ENCODE results near the gene HNRNPH2. TPM values are rescaled to one million over a fixed set of nuclear protein-coding genes. Genes with fewer than 3 reads are reported as not detected.

The HNRNPH2 gene
- total RNA-seq, 4 donors from 2014 or later, result 31.2 to 46.0 (median 40.1) TPM

DNA sequence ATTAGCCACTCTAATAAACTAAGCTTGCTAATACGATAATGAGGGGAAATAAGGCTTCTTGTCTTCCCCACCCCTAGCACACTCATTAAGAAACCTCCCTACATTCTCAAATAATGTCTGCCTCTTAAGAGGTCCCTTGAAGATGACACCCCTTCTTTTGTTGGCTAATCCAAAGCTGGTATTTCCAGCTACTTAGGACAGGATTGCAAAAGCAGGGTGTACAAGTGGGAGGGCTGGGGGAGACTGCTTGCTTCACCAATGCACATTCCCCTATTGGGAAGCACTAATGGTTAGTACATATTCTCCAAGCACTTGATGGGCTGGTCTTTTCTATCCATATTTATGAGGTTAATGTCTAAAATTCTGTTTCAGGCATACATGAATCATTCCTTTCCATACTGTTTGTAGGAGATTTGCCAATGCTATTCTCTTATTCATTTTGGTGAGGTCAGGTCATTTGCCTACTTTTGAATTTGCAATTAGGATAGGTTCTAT is 42.7 kb upstream of the HNRNPH2 start:
- TF ChIP-seq POLR2A (IDR thresholded peaks at IDR 0.05), result no peak
- TF ChIP-seq, protein P1, sequence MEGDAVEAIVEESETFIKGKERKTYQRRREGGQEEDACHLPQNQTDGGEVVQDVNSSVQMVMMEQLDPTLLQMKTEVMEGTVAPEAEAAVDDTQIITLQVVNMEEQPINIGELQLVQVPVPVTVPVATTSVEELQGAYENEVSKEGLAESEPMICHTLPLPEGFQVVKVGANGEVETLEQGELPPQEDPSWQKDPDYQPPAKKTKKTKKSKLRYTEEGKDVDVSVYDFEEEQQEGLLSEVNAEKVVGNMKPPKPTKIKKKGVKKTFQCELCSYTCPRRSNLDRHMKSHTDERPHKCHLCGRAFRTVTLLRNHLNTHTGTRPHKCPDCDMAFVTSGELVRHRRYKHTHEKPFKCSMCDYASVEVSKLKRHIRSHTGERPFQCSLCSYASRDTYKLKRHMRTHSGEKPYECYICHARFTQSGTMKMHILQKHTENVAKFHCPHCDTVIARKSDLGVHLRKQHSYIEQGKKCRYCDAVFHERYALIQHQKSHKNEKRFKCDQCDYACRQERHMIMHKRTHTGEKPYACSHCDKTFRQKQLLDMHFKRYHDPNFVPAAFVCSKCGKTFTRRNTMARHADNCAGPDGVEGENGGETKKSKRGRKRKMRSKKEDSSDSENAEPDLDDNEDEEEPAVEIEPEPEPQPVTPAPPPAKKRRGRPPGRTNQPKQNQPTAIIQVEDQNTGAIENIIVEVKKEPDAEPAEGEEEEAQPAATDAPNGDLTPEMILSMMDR (IDR thresholded peaks at IDR 0.05), result no peak
- no peak for TF ChIP-seq EP300 (IDR thresholded peaks at IDR 0.05)
- Histone ChIP-seq H3K4me3 (no peak overlapping the region), H3K27me3 (peaks cover 0 to 17% of the 10 kb centered on the region in 2 donors), H3K4me1 (no peaks in the 10 kb centered on the region), H3K9me3 (no peaks in the 10 kb centered on the region), H3K27ac (no peak overlapping the region), H3K36me3 (no peaks in the 10 kb centered on the region)
- no peak for DNase-seq (ENCODE audit: low spot score in 2 of 2)
- 82 to 89% methylated on average over 1 of the region's 1 CpG for WGBS, 2 donors

DNA sequence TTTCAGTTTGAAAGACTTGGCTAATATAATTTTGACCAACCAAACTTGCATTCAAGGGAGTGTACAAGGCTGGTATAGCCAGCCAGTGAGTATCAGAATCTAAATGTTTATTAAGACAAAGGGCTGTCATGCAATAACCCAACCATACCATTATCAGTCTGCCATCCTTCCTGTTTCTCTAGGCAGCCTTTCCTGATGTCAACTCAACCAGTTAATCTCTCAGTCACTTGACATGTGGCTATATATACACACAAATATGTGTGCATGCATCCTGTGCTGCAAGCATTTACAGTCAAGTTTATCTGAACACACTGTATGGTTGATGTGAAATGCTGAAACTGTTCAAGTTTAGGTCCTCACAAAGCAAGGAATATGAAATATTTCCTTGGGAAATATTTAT is 39.2 kb upstream of the HNRNPH2 start:
- H3K4me1 ChIP-seq, result no peaks in the 10 kb centered on the region
- no peak for TF ChIP-seq EP300 (IDR thresholded peaks at IDR 0.05)
- no peak for TF ChIP-seq POLR2A (IDR thresholded peaks at IDR 0.05)
- TF ChIP-seq, protein P1 (IDR thresholded peaks at IDR 0.05), result no peak
- no peaks in the 10 kb centered on the region for H3K36me3 ChIP-seq
- H3K27me3 ChIP-seq, result peaks cover 0 to 12% of the 10 kb centered on the region in 2 donors
- no peak overlapping the region for H3K4me3 ChIP-seq
- H3K9me3 ChIP-seq, result no peaks in the 10 kb centered on the region
- H3K27ac ChIP-seq, result no peak overlapping the region
- DNase-seq (ENCODE audit: low spot score in 2 of 2), result no peak

DNA sequence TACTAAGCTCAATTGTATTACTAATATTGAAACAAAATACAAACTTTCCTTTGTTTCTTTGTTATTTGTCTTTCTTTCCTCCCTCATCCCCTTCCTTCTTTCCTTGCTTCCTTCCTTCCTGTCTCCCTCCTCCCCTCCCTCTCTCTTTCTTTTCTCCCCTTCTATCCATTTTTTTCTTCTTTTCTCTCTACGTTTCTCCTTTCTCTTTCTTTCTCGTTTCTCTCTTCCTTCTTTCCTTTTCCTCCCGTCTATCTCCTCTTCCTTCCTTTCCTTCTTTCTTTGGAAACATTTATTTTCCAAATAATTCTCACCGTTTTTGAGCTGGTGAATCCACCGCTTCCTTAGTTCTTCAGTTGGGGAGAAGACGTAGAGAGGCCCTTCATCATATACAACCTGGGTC is 38.3 kb upstream of the HNRNPH2 start:
- no peak for TF ChIP-seq EP300 (IDR thresholded peaks at IDR 0.05)
- TF ChIP-seq POLR2A (IDR thresholded peaks at IDR 0.05), result no peak
- TF ChIP-seq, protein P1 (IDR thresholded peaks at IDR 0.05), result no peak
- DNase-seq (ENCODE audit: low spot score in 2 of 2), result no peak
- Histone ChIP-seq H3K27ac (no peak overlapping the region), H3K27me3 (peaks cover 0 to 17% of the 10 kb centered on the region in 2 donors), H3K9me3 (no peaks in the 10 kb centered on the region), H3K4me1 (no peaks in the 10 kb centered on the region), H3K4me3 (no peak overlapping the region), H3K36me3 (no peaks in the 10 kb centered on the region)
- 65 to 70% methylated on average over 6 of the region's 6 CpGs for WGBS, 2 donors

DNA sequence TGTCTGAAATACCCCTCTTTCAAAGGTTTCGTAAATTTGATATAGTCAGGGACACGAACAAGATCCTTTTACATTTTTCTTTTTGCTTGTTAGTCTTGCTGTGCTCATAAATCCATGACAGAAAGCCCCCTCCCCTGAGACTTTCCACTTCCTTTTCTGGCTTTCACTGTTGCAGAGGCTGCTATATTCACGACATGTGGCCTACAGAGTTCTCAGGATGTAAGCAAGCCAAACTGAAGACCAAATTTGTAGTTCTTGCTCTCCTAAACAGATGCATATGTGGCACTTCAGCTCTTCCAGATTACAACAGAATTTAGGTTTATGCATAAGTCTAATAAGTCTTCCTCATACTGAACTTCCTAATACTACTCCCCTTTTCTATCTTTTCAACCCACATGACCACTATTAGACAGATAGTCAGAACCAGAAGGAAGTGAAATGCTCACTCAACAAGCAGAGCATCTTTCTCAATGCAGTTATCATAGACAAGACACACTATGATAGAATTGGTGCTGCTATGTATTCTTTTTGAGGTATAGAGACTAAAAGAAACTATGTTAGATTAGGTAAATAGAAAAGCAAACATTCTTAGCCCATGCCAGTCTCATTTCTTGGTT is 37.0 kb upstream of the HNRNPH2 start:
- peaks cover 0 to 25% of the 10 kb centered on the region in 2 donors for H3K27me3 ChIP-seq
- no peak for DNase-seq (ENCODE audit: low spot score in 2 of 2)

DNA sequence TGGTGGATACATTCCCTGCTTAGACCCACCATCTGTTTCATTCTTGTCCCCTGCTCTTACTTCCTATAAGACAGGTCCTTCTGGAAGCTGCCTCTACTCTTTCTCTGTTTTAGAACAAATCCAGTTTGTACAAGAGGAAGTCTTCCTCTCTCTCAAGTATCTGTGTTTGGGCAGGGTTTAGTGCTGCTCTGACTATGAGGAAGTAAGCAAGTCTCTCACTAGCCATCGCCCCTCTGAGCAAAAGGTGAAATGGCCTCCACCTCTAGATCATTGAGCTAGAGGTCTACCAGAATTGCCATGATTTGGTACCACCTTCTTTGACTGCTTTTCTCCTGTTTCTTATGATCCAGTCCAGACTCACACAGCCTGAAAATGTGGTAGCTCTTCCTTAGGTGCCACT is 30.5 kb upstream of the HNRNPH2 start:
- Histone ChIP-seq H3K27ac (no peak overlapping the region), H3K27me3 (peaks cover 0 to 17% of the 10 kb centered on the region in 2 donors), H3K4me1 (no peaks in the 10 kb centered on the region), H3K9me3 (no peaks in the 10 kb centered on the region), H3K4me3 (no peak overlapping the region), H3K36me3 (no peaks in the 10 kb centered on the region)
- 58% methylated on average over 1 of the region's 1 CpG; no CpG with 5 or more reads in 1 of the 2 donors for WGBS, 2 donors
- DNase-seq (ENCODE audit: low spot score in 2 of 2), result no peak
- TF ChIP-seq POLR2A (IDR thresholded peaks at IDR 0.05), result no peak
- no peak for TF ChIP-seq EP300 (IDR thresholded peaks at IDR 0.05)
- TF ChIP-seq, protein P1 (IDR thresholded peaks at IDR 0.05), result no peak

More for the DNA sequence above, 37.0 kb upstream of the HNRNPH2 start:
- H3K9me3 ChIP-seq, result no peaks in the 10 kb centered on the region
- no peak for TF ChIP-seq POLR2A (IDR thresholded peaks at IDR 0.05)
- H3K36me3 ChIP-seq, result no peaks in the 10 kb centered on the region
- H3K4me3 ChIP-seq, result no peak overlapping the region
- 33 to 53% methylated on average over 3 of the region's 3 CpGs for WGBS, 2 donors
- H3K4me1 ChIP-seq, result no peaks in the 10 kb centered on the region
- H3K27ac ChIP-seq, result no peak overlapping the region

All from tibial nerve (tissue), 4 donors.